ENCODE measurements around the gene TEKT3. TPM values are rescaled to one million over a fixed set of nuclear protein-coding genes. Genes with fewer than 3 reads are reported as not detected.

The TEKT3 gene
- total RNA-seq, 1 donor from 2014 or later, result 0.54 TPM

GRCh38 chr17:15271741-15272140, 69.7 kb downstream of the TEKT3 start:
- Mint-ChIP-seq H3K27ac (ENCODE audit: unreplicated experiment) (no peak overlapping the region), H3K36me3 (ENCODE audit: unreplicated experiment) (no peaks in the 10 kb centered on the region), H3K4me1 (ENCODE audit: low read depth, unreplicated experiment) (no peaks in the 10 kb centered on the region), H3K4me3 (ENCODE audit: unreplicated experiment) (no peak overlapping the region), H3K27me3 (ENCODE audit: unreplicated experiment) (no peaks in the 10 kb centered on the region), H3K9me3 (ENCODE audit: unreplicated experiment) (no peaks in the 10 kb centered on the region)
- no peak for TF ChIP-seq CTCF (IDR thresholded peaks at IDR 0.05; ENCODE audit: partially characterized antibody, unreplicated experiment)
- DNase-seq, result no peak

DNA sequence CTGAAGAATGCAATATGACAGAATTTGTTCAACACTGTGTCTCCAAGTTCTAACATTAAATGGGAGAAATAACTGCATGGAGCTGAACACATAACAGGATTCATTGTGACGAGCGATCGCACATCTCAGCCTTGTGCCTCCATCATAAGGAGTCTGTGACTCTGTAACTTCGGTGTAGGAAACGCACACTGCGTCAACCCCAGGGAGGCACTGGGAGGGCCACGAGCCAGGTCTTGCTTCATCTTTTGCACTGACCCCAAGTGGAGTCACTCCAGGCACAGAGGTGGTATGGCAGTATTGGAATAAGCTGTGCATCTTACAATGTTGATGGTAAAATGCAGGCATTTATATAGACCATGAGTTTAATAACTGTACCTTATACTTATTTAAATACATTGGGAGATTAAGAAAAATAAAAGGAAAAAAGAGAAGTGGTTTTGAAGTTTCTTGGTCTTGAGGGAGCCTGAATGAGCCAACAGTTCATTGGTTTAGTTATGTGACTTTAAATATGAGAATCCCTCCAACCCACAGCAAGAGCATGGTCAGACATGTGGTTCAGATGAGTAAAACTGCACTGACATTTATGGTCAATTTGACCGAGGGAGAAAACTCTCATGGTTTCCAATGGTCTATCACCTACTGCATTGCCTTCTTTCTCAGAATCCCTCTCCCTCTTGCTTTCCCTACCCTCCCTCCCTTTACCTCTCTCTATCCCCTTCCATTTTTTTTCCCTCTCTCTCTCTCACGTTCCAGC, 70.6 kb downstream of the TEKT3 start:
- no peaks in the 10 kb centered on the region for H3K4me1 Mint-ChIP-seq (ENCODE audit: low read depth, unreplicated experiment)

DNA sequence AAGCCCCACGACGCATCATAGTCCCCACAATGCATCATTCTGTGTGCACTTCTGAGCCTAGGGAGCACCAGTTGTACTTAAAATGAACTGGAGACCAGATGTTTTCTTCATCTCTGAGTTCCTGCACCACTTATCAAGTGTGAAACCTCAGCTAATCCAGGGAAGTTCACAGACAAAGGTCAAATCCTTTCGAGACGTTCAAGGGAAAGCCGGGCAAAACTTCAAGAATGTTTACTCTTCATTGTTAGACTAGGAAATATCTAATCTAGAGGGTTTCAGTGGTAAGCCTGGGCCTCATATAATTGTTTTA, 71.7 kb downstream of the TEKT3 start:
- Mint-ChIP-seq H3K4me1 (ENCODE audit: low read depth, unreplicated experiment) (no peaks in the 10 kb centered on the region), H3K36me3 (ENCODE audit: unreplicated experiment) (no peaks in the 10 kb centered on the region), H3K27ac (ENCODE audit: unreplicated experiment) (no peak overlapping the region), H3K27me3 (ENCODE audit: unreplicated experiment) (peaks cover 3% of the 10 kb centered on the region), H3K9me3 (ENCODE audit: unreplicated experiment) (no peaks in the 10 kb centered on the region), H3K4me3 (ENCODE audit: unreplicated experiment) (no peak overlapping the region)
- no peak for TF ChIP-seq CTCF (IDR thresholded peaks at IDR 0.05; ENCODE audit: partially characterized antibody, unreplicated experiment)
- DNase-seq, result no peak

More for the DNA sequence above, 70.6 kb downstream of the TEKT3 start:
- DNase-seq, result no peak
- H3K27me3 Mint-ChIP-seq (ENCODE audit: unreplicated experiment), result peaks cover 1% of the 10 kb centered on the region
- no peak for TF ChIP-seq CTCF (IDR thresholded peaks at IDR 0.05; ENCODE audit: partially characterized antibody, unreplicated experiment)
- no peaks in the 10 kb centered on the region for H3K36me3 Mint-ChIP-seq (ENCODE audit: unreplicated experiment)
- no peak overlapping the region for H3K27ac Mint-ChIP-seq (ENCODE audit: unreplicated experiment)
- no peaks in the 10 kb centered on the region for H3K9me3 Mint-ChIP-seq (ENCODE audit: unreplicated experiment)
- no peak overlapping the region for H3K4me3 Mint-ChIP-seq (ENCODE audit: unreplicated experiment)

DNA sequence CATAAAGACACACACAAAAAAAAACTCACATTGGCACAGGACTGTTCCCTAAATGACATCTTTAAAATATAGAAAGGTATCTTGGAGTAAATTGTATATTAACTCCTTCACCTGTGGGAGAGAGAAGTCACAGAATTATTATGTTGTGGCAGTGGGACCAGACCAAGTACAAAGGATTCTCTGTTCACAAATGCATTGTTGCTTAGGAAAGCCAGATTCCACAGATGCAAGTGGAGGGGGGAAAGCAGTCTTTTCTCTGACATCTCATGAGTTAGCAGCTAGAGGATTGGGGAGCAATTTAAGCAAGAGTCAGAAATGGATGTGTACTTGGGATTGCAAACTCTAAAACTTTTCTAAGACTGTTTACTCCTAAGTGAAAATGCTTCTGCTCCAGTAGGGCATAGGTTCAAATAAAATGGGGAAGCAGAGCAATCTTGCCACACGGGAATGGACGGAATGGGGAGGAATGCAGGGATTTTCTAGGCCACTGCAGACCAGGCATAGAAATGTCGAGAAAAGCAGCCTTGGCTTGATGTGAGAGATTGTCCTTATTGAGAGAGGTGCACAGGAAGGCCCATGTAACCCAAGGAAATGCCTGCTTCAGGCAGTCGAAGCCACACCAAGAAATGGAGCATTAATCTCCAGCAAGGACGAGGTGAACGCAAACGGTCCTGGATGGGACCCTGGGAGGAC, 72.2 kb downstream of the TEKT3 start:
- Mint-ChIP-seq H3K27ac (ENCODE audit: unreplicated experiment) (no peak overlapping the region), H3K27me3 (ENCODE audit: unreplicated experiment) (peaks cover 3% of the 10 kb centered on the region), H3K36me3 (ENCODE audit: unreplicated experiment) (no peaks in the 10 kb centered on the region), H3K4me1 (ENCODE audit: low read depth, unreplicated experiment) (no peaks in the 10 kb centered on the region), H3K4me3 (ENCODE audit: unreplicated experiment) (no peak overlapping the region), H3K9me3 (ENCODE audit: unreplicated experiment) (no peaks in the 10 kb centered on the region)
- TF ChIP-seq CTCF (IDR thresholded peaks at IDR 0.05; ENCODE audit: partially characterized antibody, unreplicated experiment), result no peak
- DNase-seq, result no peak

DNA sequence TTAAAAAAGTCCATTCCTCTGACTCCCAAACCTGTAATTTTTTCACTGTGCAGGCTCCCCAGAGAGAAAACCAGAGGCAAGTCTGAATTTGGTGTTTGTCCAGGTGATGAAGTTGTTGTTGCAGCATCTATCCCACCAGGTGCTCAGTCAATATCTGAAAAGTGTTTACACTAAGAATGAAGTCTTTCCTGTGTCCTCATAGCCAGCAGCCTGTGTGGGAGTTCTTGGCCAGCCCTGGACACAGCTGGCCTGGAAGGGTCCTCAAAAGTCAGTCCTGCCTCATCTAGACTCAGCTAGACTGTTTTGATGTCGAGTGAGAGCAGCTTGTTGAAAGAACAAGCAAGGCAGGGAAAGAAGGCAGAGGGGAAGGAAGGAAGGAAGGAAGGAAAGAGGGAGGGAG, 72.9 kb downstream of the TEKT3 start:
- H3K27ac Mint-ChIP-seq (ENCODE audit: unreplicated experiment), result no peak overlapping the region
- DNase-seq, result no peak
- H3K4me1 Mint-ChIP-seq (ENCODE audit: low read depth, unreplicated experiment), result no peaks in the 10 kb centered on the region
- no peaks in the 10 kb centered on the region for H3K36me3 Mint-ChIP-seq (ENCODE audit: unreplicated experiment)
- H3K4me3 Mint-ChIP-seq (ENCODE audit: unreplicated experiment), result no peak overlapping the region
- TF ChIP-seq CTCF (IDR thresholded peaks at IDR 0.05; ENCODE audit: partially characterized antibody, unreplicated experiment), result no peak
- peaks cover 3% of the 10 kb centered on the region for H3K27me3 Mint-ChIP-seq (ENCODE audit: unreplicated experiment)
- H3K9me3 Mint-ChIP-seq (ENCODE audit: unreplicated experiment), result no peaks in the 10 kb centered on the region
